Astrocyte of the cerebellum (primary cell): ENCODE measurements around the gene PAQR5.
"Not testable (repeated sequence)": the region's sequence is repeated elsewhere in the genome, so short reads cannot be mapped to it uniquely, and the experiment has no call there.

Source experiments
- DNase-seq: peaks from one replicate; pipeline ENCODE4 v3.0.0-alpha.2; 2011; ENCODE audit warnings: low read depth
- H3K4me3 ChIP-seq: 2 replicates; pipeline ENCODE4 v1.5.1; 2011; ENCODE audit warnings: mild to moderate bottlenecking, low read depth, low read length, moderate library complexity
- CTCF ChIP-seq: IDR thresholded peaks from 2 replicates; pipeline ENCODE4 v1.5.1; 2012; ENCODE audit warnings: low read length, low read depth, moderate library complexity, mild to moderate bottlenecking; ENCODE audit errors: missing control alignments
- in situ Hi-C: cut with HindIII; loops from 2 replicates; pipeline ENCODE4 v1.10.0; 2017; ENCODE audit warnings: low sequenced_read_pairs

PAQR5 gene

GRCh38 chr15:69337138-69337537 is 38.4 kb downstream of the PAQR5 start:
- no peak for DNase-seq
- TF ChIP-seq CTCF = no peak
- in situ Hi-C loops = no loop called here
- no peak overlapping the region for H3K4me3 ChIP-seq

DNA sequence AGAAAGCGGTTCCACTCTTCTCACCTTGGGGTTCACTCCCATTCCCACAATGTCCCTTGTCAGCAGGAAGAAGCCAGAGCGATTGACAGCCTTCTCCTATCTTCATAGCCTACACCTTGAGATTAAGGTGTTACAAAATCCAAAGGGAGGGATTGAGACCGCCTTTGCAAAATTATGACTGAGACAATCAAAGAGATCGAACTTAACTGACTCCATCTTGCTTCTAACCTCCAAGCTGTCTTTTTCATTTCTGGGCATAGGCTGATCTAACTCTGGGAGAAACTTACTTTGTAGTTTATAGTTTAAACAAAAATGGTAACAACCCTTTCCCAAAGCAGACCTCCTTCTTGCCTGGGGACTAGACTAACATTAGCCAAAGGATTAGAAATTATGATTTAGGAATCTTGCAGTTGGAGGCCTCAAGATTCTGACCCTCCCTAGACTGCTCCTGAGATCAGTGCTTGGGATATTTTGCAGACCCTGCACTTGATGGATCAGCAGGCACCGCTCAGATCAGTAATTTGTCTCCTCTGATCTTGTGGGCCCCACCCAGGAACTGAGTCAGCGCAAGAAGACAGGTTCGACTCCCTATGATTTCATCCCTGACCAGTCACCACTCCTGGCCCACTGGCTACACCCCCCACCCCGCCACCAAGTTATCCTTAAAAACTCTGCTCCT is 40.0 kb downstream of the PAQR5 start:
- no peak for TF ChIP-seq CTCF
- no peak for DNase-seq
- in situ Hi-C loops = no loop called here
- no peak overlapping the region for H3K4me3 ChIP-seq

GRCh38 chr15:69339214-69339543 is 40.5 kb downstream of the PAQR5 start:
- in situ Hi-C loops, DNase-seq, H3K4me3 ChIP-seq: not testable (repeated sequence)

GRCh38 chr15:69340243-69340900 is 41.7 kb downstream of the PAQR5 start:
- H3K4me3 ChIP-seq = no peak overlapping the region
- in situ Hi-C loops = no loop called here

GRCh38 chr15:69341356-69341755 is 42.6 kb downstream of the PAQR5 start:
- DNase-seq = no peak
- in situ Hi-C loops = no loop called here
- no peak for TF ChIP-seq CTCF
- H3K4me3 ChIP-seq = no peak overlapping the region

More at GRCh38 chr15:69340243-69340900, 41.7 kb downstream of the PAQR5 start:
- DNase-seq = no peak
- TF ChIP-seq CTCF = no peak

- no peak overlapping the region for H3K4me3 ChIP-seq
- in situ Hi-C loops = no loop called here
- no peak for TF ChIP-seq CTCF
- DNase-seq = no peak
Observed at GRCh38 chr15:69342460-69343076, 43.9 kb downstream of the PAQR5 start.

DNA sequence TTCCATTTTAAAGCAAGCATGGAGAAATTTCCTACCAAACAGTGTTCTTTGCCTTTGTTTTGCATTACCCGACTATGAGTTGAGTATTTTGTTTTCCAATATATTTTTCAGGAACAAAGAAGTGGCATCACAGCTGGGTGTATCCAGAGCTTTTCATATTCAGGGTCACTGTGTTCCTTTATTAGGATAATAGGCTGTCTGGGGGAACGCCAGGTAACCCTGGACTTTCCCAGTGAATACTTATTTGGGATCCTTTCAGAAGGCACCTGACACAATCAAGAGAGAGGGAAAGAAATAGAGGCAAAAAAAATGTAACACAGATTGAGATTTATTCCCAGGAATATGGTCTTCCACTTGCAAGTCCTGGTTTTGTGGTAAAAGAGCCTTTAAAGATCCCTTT is 44.4 kb downstream of the PAQR5 start:
- no peak for DNase-seq
- no peak overlapping the region for H3K4me3 ChIP-seq
- in situ Hi-C loops = no loop called here
- TF ChIP-seq CTCF = no peak
